Neuronal stem cell (in vitro differentiated cells): Measurements from ENCODE around the gene N4BP2L2.

Experiments used
- DNase-seq: peaks from one replicate; pipeline ENCODE4 v3.0.0-alpha.2; 2013; ENCODE audit warnings: low spot score
- H2AFZ ChIP-seq: one replicate; pipeline ENCODE4 v1.6.1; 2013; ENCODE audit warnings: mild to moderate bottlenecking, low read length, inconsistent platforms
- H2AK5ac ChIP-seq: 2 replicates; pipeline ENCODE4 v1.6.1; 2013; ENCODE audit warnings: low read depth, mild to moderate bottlenecking, inconsistent platforms, low read length, moderate library complexity, mixed read lengths
- H2BK120ac ChIP-seq: 2 replicates; pipeline ENCODE4 v1.6.1; 2013; ENCODE audit warnings: low read depth, mild to moderate bottlenecking, inconsistent platforms, low read length, moderate library complexity, mixed read lengths
- H2BK12ac ChIP-seq: one replicate; pipeline ENCODE4 v1.6.1; 2013; ENCODE audit warnings: low read length, inconsistent platforms
- H2BK15ac ChIP-seq: 2 replicates; pipeline ENCODE4 v1.6.1; 2013; ENCODE audit warnings: mild to moderate bottlenecking, low read length, inconsistent platforms, mixed read lengths
- H2BK5ac ChIP-seq: one replicate; pipeline ENCODE4 v1.6.1; 2013; ENCODE audit warnings: inconsistent platforms, mild to moderate bottlenecking, low read length, moderate library complexity
- H3K14ac ChIP-seq: one replicate; pipeline ENCODE4 v1.6.1; 2013; ENCODE audit warnings: low read length, inconsistent platforms
- H3K18ac ChIP-seq: 2 replicates; pipeline ENCODE4 v1.6.1; 2013; ENCODE audit warnings: low read length, inconsistent platforms
- H3K23ac ChIP-seq: 2 replicates; pipeline ENCODE4 v1.6.1; 2013; ENCODE audit warnings: low read depth, mild to moderate bottlenecking, mixed read lengths, low read length, inconsistent platforms; ENCODE audit not compliant: poor library complexity
- H3K27ac ChIP-seq: replicated peaks from 3 replicates; pipeline ENCODE4 v1.5.1; 2013; ENCODE audit warnings: low read length, inconsistent platforms
- H3K27me3 ChIP-seq, 3 experiments: 2 replicates each; pipeline ENCODE4 v1.6.1; 2013; ENCODE audit warnings: low read length in 3 of 3, mild to moderate bottlenecking in 2 of 3, inconsistent platforms in 1 of 3, low read depth in 1 of 3, mixed read lengths in 1 of 3, moderate library complexity in 1 of 3; ENCODE audit not compliant: control insufficient read depth in 3 of 3, insufficient read depth in 3 of 3
- H3K36me3 ChIP-seq, 2 donors: replicated peaks in 1 of 2; 2 replicates each; pipeline ENCODE4 v1.6.1; 2013; ENCODE audit warnings: low read length in 2 of 2; ENCODE audit not compliant: control insufficient read depth in 2 of 2, insufficient read depth in 2 of 2
- H3K4ac ChIP-seq: 2 replicates; pipeline ENCODE4 v1.6.1; 2013; ENCODE audit warnings: inconsistent platforms, mild to moderate bottlenecking, low read length, moderate library complexity
- H3K4me1 ChIP-seq, 2 donors: 1 replicate in 1 of 2; 2 replicates in 1 of 2; pipeline ENCODE4 v1.6.1; 2013; ENCODE audit warnings: low read length in 2 of 2, low read depth in 1 of 2; ENCODE audit not compliant: control insufficient read depth in 2 of 2, insufficient read depth in 1 of 2
- H3K4me2 ChIP-seq: one replicate; pipeline ENCODE4 v1.6.1; 2013; ENCODE audit warnings: mild to moderate bottlenecking, low read length, inconsistent platforms; ENCODE audit not compliant: insufficient read depth, poor library complexity, severe bottlenecking
- H3K4me3 ChIP-seq, 2 donors: 2 replicates each; pipeline ENCODE4 v1.5.1; 2013; ENCODE audit warnings: low read length in 2 of 2, mild to moderate bottlenecking in 2 of 2, inconsistent platforms in 1 of 2, moderate library complexity in 1 of 2
- H3K79me1 ChIP-seq: one replicate; pipeline ENCODE4 v1.6.1; 2013; ENCODE audit warnings: low read depth, mild to moderate bottlenecking, inconsistent platforms, low read length, moderate library complexity
- H3K9ac ChIP-seq: one replicate; pipeline ENCODE4 v1.6.1; 2013; ENCODE audit warnings: mild to moderate bottlenecking, low read depth, low read length, inconsistent platforms; ENCODE audit not compliant: poor library complexity
- H3K9me3 ChIP-seq, 2 donors: replicated peaks in 1 of 2; 2 replicates each; pipeline versions ENCODE3 to v1.6.1; 2013; ENCODE audit warnings: low read length in 2 of 2, mild to moderate bottlenecking in 2 of 2, inconsistent platforms in 1 of 2, low read depth in 1 of 2, mixed read lengths in 1 of 2, moderate library complexity in 1 of 2; ENCODE audit not compliant: control insufficient read depth in 2 of 2, insufficient read depth in 1 of 2
- H4K8ac ChIP-seq: one replicate; pipeline ENCODE4 v1.6.1; 2013; ENCODE audit warnings: low read depth, mild to moderate bottlenecking, inconsistent platforms, low read length, moderate library complexity
- H4K91ac ChIP-seq: one replicate; pipeline ENCODE4 v1.6.1; 2013; ENCODE audit warnings: low read length, low read depth, mild to moderate bottlenecking, inconsistent platforms; ENCODE audit not compliant: poor library complexity
- WGBS, 2 donors: extraction: QIAGEN DNeasy Blood & Tissue Kit; methylation state at CpG; one replicate each; pipeline ENCODE4 v1.1.7; 2013; ENCODE audit warnings: missing lambda C conversion rate in 2 of 2, mixed read lengths in 1 of 2; ENCODE audit not compliant: insufficient read length in 2 of 2, insufficient replicate concordance in 1 of 2; ENCODE audit errors: extremely low coverage in 2 of 2; 5-methylcytosine and 5-hydroxymethylcytosine counted together

N4BP2L2 gene

DNA sequence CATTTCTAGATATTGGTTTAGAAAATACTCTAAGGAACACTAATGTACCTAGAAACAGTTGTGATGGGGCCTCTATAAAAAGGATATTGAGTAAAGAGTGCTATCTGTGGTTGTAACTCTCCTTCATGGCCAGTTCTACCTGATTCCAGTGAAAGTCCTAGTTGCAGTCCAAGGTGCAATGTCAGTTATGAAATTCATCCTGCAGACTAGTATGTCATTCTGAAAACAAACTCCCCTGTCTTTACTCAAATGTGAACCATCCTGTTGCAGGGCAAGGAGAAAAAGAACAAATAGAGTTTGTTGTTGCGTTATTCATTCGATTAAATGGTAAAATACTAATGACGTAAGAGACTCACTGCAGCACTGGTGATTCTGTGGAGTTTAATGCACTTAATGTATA lies 92.4 kb downstream of the N4BP2L2 start:
- no peak for DNase-seq
- Histone ChIP-seq H3K18ac (no peak overlapping the region), H2AK5ac (no peak overlapping the region), H3K4me2 (no peak overlapping the region), H3K4me3 (no peak overlapping the region), H2BK120ac (no peak overlapping the region), H2BK12ac (no peak overlapping the region), H3K27me3 (no peaks in the 10 kb centered on the region), H3K4ac (no peak overlapping the region), H3K4me1 (peaks cover 0 to 5% of the 10 kb centered on the region in 2 donors), H3K23ac (no peak overlapping the region), H3K79me1 (no peaks in the 10 kb centered on the region), H2BK5ac (no peak overlapping the region), H3K14ac (no peak overlapping the region), H3K27ac (no peak overlapping the region), H4K8ac (no peak overlapping the region), H3K9me3 (no peaks in the 10 kb centered on the region), H2BK15ac (no peak overlapping the region), H2AFZ (no peak overlapping the region), H3K36me3 (no peaks in the 10 kb centered on the region), H4K91ac (no peak overlapping the region), H3K9ac (no peak overlapping the region)
- no CpG with 5 or more reads among the region's 3 CpGs for WGBS, 2 donors

GRCh38 chr13:32445461-32445860 lies 93.1 kb downstream of the N4BP2L2 start:
- no peaks in the 10 kb centered on the region for H3K36me3 ChIP-seq

GRCh38 chr13:32443111-32443510 lies 95.5 kb downstream of the N4BP2L2 start:
- Histone ChIP-seq H2AK5ac (no peak overlapping the region), H3K9me3 (no peaks in the 10 kb centered on the region), H2AFZ (no peak overlapping the region), H3K4me1 (peaks cover 0 to 5% of the 10 kb centered on the region in 2 donors), H3K4me2 (no peak overlapping the region), H3K36me3 (no peaks in the 10 kb centered on the region), H3K14ac (no peak overlapping the region), H2BK5ac (no peak overlapping the region), H3K23ac (no peak overlapping the region), H3K9ac (no peak overlapping the region), H3K27ac (no peak overlapping the region), H2BK15ac (no peak overlapping the region), H3K79me1 (peaks cover 2% of the 10 kb centered on the region), H3K4ac (no peak overlapping the region), H2BK120ac (no peak overlapping the region), H4K8ac (no peak overlapping the region), H3K27me3 (no peaks in the 10 kb centered on the region), H2BK12ac (no peak overlapping the region), H4K91ac (no peak overlapping the region), H3K4me3 (no peak overlapping the region), H3K18ac (no peak overlapping the region)
- no CpG with 5 or more reads among the region's 2 CpGs for WGBS, 2 donors
- no peak for DNase-seq

More at GRCh38 chr13:32445461-32445860, 93.1 kb downstream of the N4BP2L2 start:
- peaks cover 2% of the 10 kb centered on the region for H3K79me1 ChIP-seq
- H2BK120ac ChIP-seq, result no peak overlapping the region
- H2BK15ac ChIP-seq, result no peak overlapping the region
- H4K8ac ChIP-seq, result no peak overlapping the region
- no CpG with 5 or more reads among the region's 2 CpGs for WGBS, 2 donors
- no peak for DNase-seq
- H2BK12ac ChIP-seq, result no peak overlapping the region
- H3K27me3 ChIP-seq, result no peaks in the 10 kb centered on the region
- H3K18ac ChIP-seq, result no peak overlapping the region
- H3K9ac ChIP-seq, result no peak overlapping the region
- no peak overlapping the region for H3K4ac ChIP-seq
- no peak overlapping the region for H3K14ac ChIP-seq
- H2AK5ac ChIP-seq, result no peak overlapping the region
- H2AFZ ChIP-seq, result no peak overlapping the region
- no peak overlapping the region for H3K23ac ChIP-seq
- H3K4me1 ChIP-seq, result peaks cover 0 to 5% of the 10 kb centered on the region in 2 donors
- no peaks in the 10 kb centered on the region for H3K9me3 ChIP-seq
- H4K91ac ChIP-seq, result no peak overlapping the region
- H2BK5ac ChIP-seq, result no peak overlapping the region
- H3K27ac ChIP-seq, result no peak overlapping the region
- H3K4me3 ChIP-seq, result no peak overlapping the region
- no peak overlapping the region for H3K4me2 ChIP-seq

DNA sequence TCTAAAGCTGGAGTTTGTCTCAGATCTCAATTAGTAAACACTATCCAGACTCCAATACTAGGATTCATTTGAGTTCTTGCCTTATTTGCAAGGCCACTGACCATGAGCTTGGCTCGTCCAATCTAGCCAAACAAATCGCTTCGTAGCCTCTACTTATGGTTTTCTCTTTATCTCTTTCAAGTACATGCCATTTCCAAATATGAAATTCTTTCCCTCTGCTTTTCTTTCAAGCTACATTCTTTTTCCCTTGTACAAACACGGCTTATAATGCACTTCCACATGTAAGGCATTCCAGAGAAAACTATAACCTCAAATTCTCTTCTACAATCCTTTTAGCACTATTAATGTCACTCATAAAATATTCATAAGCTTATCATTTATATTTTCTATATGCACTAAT lies 99.7 kb downstream of the N4BP2L2 start:
- H4K8ac ChIP-seq, result no peak overlapping the region
- H3K18ac ChIP-seq, result no peak overlapping the region
- DNase-seq, result no peak
- H3K27me3 ChIP-seq, result no peaks in the 10 kb centered on the region
- H3K4ac ChIP-seq, result no peak overlapping the region
- no peaks in the 10 kb centered on the region for H3K36me3 ChIP-seq
- no peak overlapping the region for H2BK120ac ChIP-seq
- no peak overlapping the region for H2BK15ac ChIP-seq
- H2BK5ac ChIP-seq, result no peak overlapping the region
- H3K4me2 ChIP-seq, result no peak overlapping the region
- H3K23ac ChIP-seq, result no peak overlapping the region
- H2AK5ac ChIP-seq, result no peak overlapping the region
- no peaks in the 10 kb centered on the region for H3K9me3 ChIP-seq
- H3K4me1 ChIP-seq, result no peaks in the 10 kb centered on the region
- no peak overlapping the region for H3K27ac ChIP-seq
- H2AFZ ChIP-seq, result no peak overlapping the region
- H2BK12ac ChIP-seq, result no peak overlapping the region
- H3K79me1 ChIP-seq, result peaks cover 2% of the 10 kb centered on the region
- no peak overlapping the region for H4K91ac ChIP-seq
- H3K4me3 ChIP-seq, result no peak overlapping the region
- no peak overlapping the region for H3K14ac ChIP-seq
- no peak overlapping the region for H3K9ac ChIP-seq
- no CpG with 5 or more reads among the region's 4 CpGs for WGBS, 2 donors
